GM12878 (cell line): ENCODE data around the gene UGT8. TPM values are rescaled to one million over a fixed set of nuclear protein-coding genes. Genes with fewer than 3 reads are reported as not detected.

Experiments used
- ATAC-seq: fragments of 200-7000 bp; cut with Tn5 transposase; 3 replicates; pipeline ENCODE4 v1.9.1; 2020; ENCODE audit warnings: mild to moderate bottlenecking, moderate library complexity
- BruUV-seq: library from RNA; stranded (reverse); fragments of 400-500 nt; replicated peaks from 2 replicates; lab custom pipeline; 2021; lab: Mats Ljungman, UMichigan
- CTCF ChIA-PET: fragments of 300-600 bp; sonication (Branson Sonifier 250); formaldehyde crosslinking; extraction: SDS; loops from one replicate; lab custom pipeline; 2021; ENCODE audit warnings: inconsistent platforms; lab: Yijun Ruan, JAX
- POLR2A ChIA-PET: fragments of 350-600 bp; formaldehyde crosslinking; extraction: SDS; loops from one replicate; lab custom pipeline; 2021; ENCODE audit warnings: inconsistent platforms; lab: Charles Lee
- RAD21 ChIA-PET: fragments of 300-600 bp; sonication (Branson Sonifier 250); formaldehyde crosslinking; loops from one replicate; lab custom pipeline; 2023; ENCODE audit warnings: antibody characterized with exemption; ENCODE audit not compliant: unreplicated experiment; lab: Charles Lee
- SMC1A ChIA-PET: fragments of 300-600 bp; sonication (Branson Sonifier 250); formaldehyde crosslinking; loops from one replicate; lab custom pipeline; 2023; ENCODE audit not compliant: unreplicated experiment, uncharacterized antibody; lab: Charles Lee
- DNase-seq: peaks from one replicate; pipeline ENCODE4 v3.0.0-alpha.2; 2011; ENCODE audit warnings: low read depth, low spot score
- FAIRE-seq: peaks from 3 replicates; lab custom pipeline; 2011; peaks lifted over from hg19 to GRCh38; lab: Jason Lieb, UNC
- H2AFZ ChIP-seq: 2 replicates; pipeline ENCODE4 v1.6.0; 2011; ENCODE audit warnings: low read depth, low read length, control low read depth; ENCODE audit not compliant: control insufficient read depth
- H3K27ac ChIP-seq: 2 replicates; pipeline ENCODE4 v1.5.1; 2011; ENCODE audit warnings: control low read depth; ENCODE audit not compliant: control insufficient read depth, insufficient read depth
- H3K27me3 ChIP-seq, 2 experiments: replicated peaks in 1 of 2; 2 replicates each; pipeline versions ENCODE4 v1.6.0 to v1.6.1; 2011; ENCODE audit warnings: low read length in 1 of 2; ENCODE audit not compliant: control insufficient read depth in 2 of 2, insufficient read depth in 2 of 2
- H3K36me3 ChIP-seq, 2 experiments: 2 replicates each; pipeline ENCODE4 v1.5.1; 2011; ENCODE audit warnings: low read length in 1 of 2; ENCODE audit not compliant: control insufficient read depth in 2 of 2, insufficient read depth in 2 of 2
- H3K4me1 ChIP-seq: 2 replicates; pipeline ENCODE4 v1.6.1; 2011; ENCODE audit warnings: mild to moderate bottlenecking, low read length, moderate library complexity, mixed read lengths; ENCODE audit not compliant: control insufficient read depth, insufficient read depth
- H3K4me2 ChIP-seq: 2 replicates; pipeline ENCODE4 v1.6.0; 2011; ENCODE audit warnings: control low read depth; ENCODE audit not compliant: control insufficient read depth, insufficient read depth
- H3K4me3 ChIP-seq: fragments of 200-600 bp; sonication (generic); 2 replicates; pipeline ENCODE4 v1.5.1; 2016
- H3K79me2 ChIP-seq: 2 replicates; pipeline ENCODE4 v1.6.0; 2011; ENCODE audit warnings: low read length; ENCODE audit not compliant: control insufficient read depth, insufficient read depth
- H3K9ac ChIP-seq: 2 replicates; pipeline ENCODE4 v1.8.0; 2011; ENCODE audit warnings: low read length, control low read depth, mixed read lengths; ENCODE audit not compliant: control insufficient read depth, insufficient read depth
- H3K9me3 ChIP-seq: replicated peaks from 3 replicates; pipeline ENCODE4 v1.5.1; 2011; ENCODE audit warnings: mild to moderate bottlenecking, low read length; ENCODE audit not compliant: control insufficient read depth, insufficient read depth
- H4K20me1 ChIP-seq: 2 replicates; pipeline ENCODE4 v1.6.0; 2011; ENCODE audit not compliant: control insufficient read depth, insufficient read depth
- BRCA1 ChIP-seq: IDR thresholded peaks from 2 replicates; pipeline ENCODE4 v1.6.1; 2011; ENCODE audit warnings: low read depth, low read length, improper control_type of control experiment
- MAX ChIP-seq: IDR thresholded peaks from 2 replicates; pipeline ENCODE4 v1.6.1; 2012; ENCODE audit warnings: low read depth, low read length, improper control_type of control experiment
- MTA3 ChIP-seq: IDR thresholded peaks from 2 replicates; pipeline ENCODE4 v1.6.1; 2012; ENCODE audit warnings: low read length, inconsistent platforms, borderline replicate concordance
- USF1 ChIP-seq: IDR thresholded peaks from 2 replicates; pipeline ENCODE4 v1.6.1; 2011; ENCODE audit warnings: borderline replicate concordance, low read depth, mild to moderate bottlenecking, moderate library complexity, mixed read lengths, low read length; ENCODE audit not compliant: insufficient read depth; ENCODE audit errors: extremely low read length
- YBX1 ChIP-seq: fragments of 450-650 bp; IDR thresholded peaks from 2 replicates; pipeline ENCODE4 v1.6.1; 2016; ENCODE audit warnings: antibody characterized with exemption
- ZNF384 ChIP-seq: IDR thresholded peaks from 2 replicates; pipeline ENCODE4 v1.6.1; 2012; ENCODE audit warnings: low read depth, mild to moderate bottlenecking, low read length, improper control_type of control experiment, borderline replicate concordance
- WGBS: methylation state at CpG from one replicate; pipeline ENCODE4 v1.1.6; 2016; ENCODE audit warnings: low lambda C conversion rate; ENCODE audit not compliant: insufficient replicate concordance, insufficient coverage; ENCODE audit errors: missing lambda C conversion rate; 5-methylcytosine and 5-hydroxymethylcytosine counted together
- in situ Hi-C: fragments of 300-500 bp; cut with MboI; formaldehyde crosslinking; loops from 9 replicates; pipeline ENCODE4 v1.14.3; 2018; ENCODE audit warnings: mixed read lengths
- intact Hi-C: fragments of 100-400 bp; cut with micrococcal nuclease; formaldehyde crosslinking; loops from one replicate; pipeline ENCODE4 v1.14.2; 2022; ENCODE audit not compliant: unreplicated experiment
- polyA plus RNA-seq, 11 experiments: library from polyadenylated mRNA; depleted of rRNA in 4 of 11; unstranded in 6 of 11; stranded (reverse) in 5 of 11; fragments of >200 nt; fragmentation: Nextera tagmentation in 4 of 11; fragmentation: Illumina TruSeq in 1 of 11; extraction: Ambion mirVana in 4 of 11; extraction: Trizol in 1 of 11; gene quantifications; 1 replicate in 1 of 11; 2 replicates in 10 of 11; pipeline versions ENCODE4 v1.2.1 to v1.2.3, GENCODE V29; 2011 to 2016; ENCODE audit warnings: inconsistent platforms in 2 of 11, missing spikeins in 2 of 11, low read depth in 1 of 11
- total RNA-seq, 4 experiments: library from RNA; depleted of rRNA in 3 of 4; stranded (reverse); fragments of >200 nt in 3 of 4; fragmentation: Illumina TruSeq in 1 of 4; extraction: Trizol in 1 of 4; gene quantifications; 2 replicates each; pipeline versions ENCODE4 v1.2.1 to v1.2.3, GENCODE V29; 2013 to 2021

The UGT8 gene
- total and polyA plus RNA-seq, 10 of the 15 experiments (the other 5 are each of a cell fraction or from before 2014, with no cell fraction given), result 0.16 to 1.1 (median 0.49) TPM

DNA sequence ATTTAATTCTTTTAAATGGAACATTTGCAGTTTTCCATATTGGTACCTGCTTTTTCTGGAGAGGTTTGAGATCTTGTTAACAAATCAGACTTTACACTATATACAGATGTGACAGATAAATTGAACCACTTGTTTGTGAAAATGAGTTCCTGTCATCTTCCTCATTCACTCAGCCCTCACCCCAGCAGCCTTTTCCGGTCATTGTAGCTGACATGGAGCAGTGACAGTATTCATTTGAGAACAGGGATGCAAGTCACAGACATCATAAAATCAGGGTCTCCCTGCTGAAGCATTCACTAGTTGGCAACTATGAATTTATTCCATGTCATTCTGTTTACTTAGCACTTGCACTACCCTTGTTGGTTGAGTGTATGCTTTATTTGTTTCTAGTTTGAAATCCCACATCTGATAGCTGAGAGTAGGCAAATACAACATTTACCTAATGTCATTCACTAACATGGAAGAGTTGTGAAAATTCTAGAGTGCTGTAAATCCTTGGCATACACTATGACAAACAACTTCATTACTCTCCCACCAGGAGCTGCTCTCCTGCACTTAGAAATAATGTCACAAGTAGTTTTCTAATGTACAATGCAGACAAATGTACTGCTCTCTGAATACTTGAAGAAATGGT is 78.9 kb downstream of the UGT8 start:
- no peaks in the 10 kb centered on the region for H3K27me3 ChIP-seq
- no peak overlapping the region for H2AFZ ChIP-seq
- no peak overlapping the region for H3K4me3 ChIP-seq
- BruUV-seq, result no TSS peak
- SMC1A ChIA-PET, result no interaction called here
- no peak overlapping the region for H3K9ac ChIP-seq
- no peak overlapping the region for H3K27ac ChIP-seq
- no peaks in the 10 kb centered on the region for H3K9me3 ChIP-seq
- H4K20me1 ChIP-seq, result no peaks in the 10 kb centered on the region
- WGBS, result 81% methylated on average over 1 of the region's 1 CpG
- ATAC-seq (no peak), FAIRE-seq (no peak), DNase-seq (no peak)
- no peaks in the 10 kb centered on the region for H3K36me3 ChIP-seq
- POLR2A ChIA-PET, result no interaction called here
- H3K4me1 ChIP-seq, result no peaks in the 10 kb centered on the region
- intact Hi-C loops, result no loop called here
- in situ Hi-C loops, result loop anchor here (25.0 kb wide), 1 partner anchor 1290 kb away; no protein-coding TSS in a partner anchor
- H3K4me2 ChIP-seq, result no peak overlapping the region
- TF ChIP-seq MAX, result no peak
- no peak for TF ChIP-seq MTA3
- no peak for TF ChIP-seq BRCA1
- no peak for TF ChIP-seq USF1
- TF ChIP-seq ZNF384, result no peak
- no peak for TF ChIP-seq YBX1
- no peaks in the 10 kb centered on the region for H3K79me2 ChIP-seq
- CTCF ChIA-PET, result no interaction called here
- RAD21 ChIA-PET, result no interaction called here
